Raji (cell line): ENCODE results near the gene SORCS2.

ENCODE experiments used
- POLR2A ChIP-seq: IDR thresholded peaks from 2 replicates; pipeline ENCODE4 v1.6.1; 2011; ENCODE audit warnings: low read depth, low read length, control low read depth; ENCODE audit not compliant: insufficient read depth

SORCS2 gene

DNA sequence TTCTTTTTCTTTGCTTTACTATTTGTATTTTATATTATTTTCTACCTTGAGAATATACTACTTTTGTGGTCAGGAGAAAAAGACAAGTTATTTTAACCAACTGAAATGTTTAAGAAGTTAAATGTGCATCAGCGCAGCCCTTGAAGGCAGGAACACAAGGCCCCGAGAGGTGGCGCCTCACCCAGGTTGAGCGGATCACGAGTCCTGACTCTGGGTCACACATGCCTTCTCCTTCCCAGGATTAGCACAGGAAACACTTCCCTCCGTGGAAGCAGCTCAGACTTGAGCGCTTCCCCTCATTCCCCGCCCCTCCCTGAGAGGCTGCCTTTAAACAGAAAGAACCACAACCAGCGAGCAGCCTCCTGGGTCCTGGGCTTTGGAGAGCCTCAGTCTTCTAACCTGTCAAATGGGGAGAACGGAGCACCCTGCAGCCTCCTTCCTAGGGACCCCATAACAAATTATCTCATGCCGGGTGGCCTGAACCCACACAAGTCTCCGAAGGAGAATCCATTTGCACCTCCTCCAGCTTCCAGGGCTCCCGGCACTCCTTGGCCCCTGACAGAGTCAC, 529.7 kb downstream of the SORCS2 start:
- TF ChIP-seq POLR2A, result no peak

DNA sequence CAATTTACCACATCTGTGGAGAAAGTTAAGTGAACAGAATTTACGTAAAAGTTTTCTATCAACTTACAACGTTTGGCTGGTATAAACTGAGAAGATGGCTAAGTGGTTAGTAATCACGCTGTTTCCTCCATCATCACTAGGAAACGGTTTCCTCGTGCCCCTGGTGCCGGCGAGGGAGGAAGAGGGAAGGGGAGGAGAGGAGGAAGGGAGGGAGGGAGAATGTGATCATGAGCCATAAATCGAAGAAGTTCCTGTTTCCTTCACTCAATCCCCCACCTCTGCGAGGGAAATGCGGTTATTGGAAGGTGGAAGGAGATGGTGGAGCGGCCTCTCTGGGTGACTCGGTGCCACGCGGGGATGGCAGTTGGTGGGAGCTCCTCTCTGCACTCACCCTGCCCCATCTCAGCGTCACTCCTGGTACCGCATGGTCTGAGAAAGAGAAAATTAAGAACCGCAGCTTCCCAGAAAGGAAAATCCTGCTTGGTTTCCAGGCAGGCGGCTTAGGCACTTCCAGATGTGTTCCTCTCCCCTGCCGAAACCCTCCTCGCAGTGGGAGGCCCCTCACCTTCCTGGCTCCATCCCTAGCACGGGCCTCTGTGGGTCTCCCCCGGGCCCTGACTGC, 530.5 kb downstream of the SORCS2 start:
- TF ChIP-seq POLR2A, result no peak

DNA sequence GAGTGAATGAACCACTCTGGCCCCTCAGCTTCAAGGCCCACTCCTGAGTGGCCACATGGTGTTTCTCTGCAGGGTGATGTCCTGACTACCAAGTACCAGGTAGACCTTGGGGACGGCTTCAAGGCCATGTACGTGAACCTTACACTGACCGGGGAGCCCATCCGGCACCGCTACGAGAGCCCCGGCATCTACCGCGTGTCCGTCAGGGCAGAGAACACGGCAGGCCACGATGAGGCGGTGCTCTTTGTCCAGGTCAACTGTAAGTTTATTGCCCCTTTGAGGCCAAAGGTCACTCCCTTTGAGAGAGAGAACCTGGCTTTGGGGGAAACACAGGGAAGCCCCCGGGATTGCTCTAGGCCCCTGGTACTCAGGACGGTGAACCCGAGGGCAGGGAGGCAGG, 531.3 kb downstream of the SORCS2 start:
- no peak for TF ChIP-seq POLR2A

DNA sequence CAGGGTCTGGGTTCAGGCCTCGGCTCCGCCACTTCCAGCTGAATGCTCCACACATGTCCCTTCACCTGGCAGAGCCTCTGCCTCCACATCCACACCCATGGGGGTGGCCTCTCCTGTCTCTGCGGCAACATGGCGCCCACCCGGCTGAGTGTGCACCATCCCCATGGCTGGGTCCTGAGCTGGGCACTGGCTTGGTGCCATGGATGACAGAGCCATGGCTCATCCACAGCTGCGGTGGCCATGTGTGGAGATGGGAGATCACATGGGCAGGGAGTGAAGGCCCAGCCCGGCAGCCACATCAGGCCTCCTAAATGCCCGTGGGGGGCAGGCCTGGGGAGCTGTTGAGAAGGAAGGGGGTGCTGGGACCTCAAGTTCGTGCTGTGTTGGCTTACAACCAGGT, 533.6 kb downstream of the SORCS2 start:
- TF ChIP-seq POLR2A, result no peak

DNA sequence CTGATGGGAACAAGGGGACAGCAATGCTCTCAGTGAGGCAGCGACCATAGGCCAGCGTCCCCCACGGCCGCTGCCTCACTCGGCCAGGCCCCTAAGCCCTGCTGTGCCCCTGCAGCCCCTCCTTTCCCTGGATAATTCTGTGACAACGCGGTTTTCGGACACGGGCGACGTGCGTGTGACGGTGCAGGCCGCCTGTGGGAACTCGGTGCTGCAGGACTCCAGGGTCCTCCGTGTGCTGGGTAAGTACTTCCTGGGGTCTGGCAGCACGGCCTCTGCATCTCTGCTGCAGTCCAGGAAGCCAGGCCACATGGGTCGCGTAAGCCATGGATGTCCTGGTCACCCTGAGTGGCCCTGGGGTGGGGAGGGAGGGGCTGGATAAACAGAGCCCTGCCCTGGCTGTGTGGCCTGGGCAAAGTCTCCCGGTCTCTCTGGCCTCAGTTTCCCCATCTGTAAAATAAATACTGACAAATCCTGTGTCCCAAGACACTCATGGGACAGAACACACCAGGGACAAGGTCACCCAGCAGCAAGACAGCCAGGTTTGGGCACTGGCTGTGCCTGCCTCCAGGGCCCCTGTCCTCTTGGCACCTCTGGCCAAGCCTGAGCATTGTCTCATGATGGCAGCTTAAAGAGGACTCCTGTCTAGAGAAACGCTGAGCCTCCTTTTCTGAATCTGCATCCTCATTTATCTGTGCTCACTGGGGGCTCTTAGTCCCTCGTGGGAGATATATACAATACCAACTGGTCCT, 534.5 kb downstream of the SORCS2 start:
- no peak for TF ChIP-seq POLR2A

DNA sequence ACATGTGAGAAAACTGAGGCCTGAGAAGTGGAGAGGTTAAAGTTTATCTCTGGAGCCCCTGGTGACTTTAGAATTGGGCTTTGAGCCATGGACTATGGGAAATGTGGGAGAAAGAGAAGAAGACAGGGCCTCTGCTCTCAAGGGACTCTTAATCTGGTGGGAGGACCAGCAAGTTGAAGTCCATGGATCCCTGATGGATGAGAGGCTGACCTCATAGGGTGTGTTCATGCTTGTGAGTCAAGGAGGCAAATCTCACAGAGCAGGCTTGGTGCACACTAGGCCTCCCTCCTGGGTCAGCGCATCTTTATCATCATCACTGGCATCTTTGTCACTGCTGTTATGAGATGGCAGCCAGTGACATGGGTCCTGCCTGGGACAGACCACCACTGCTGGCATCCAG, 535.4 kb downstream of the SORCS2 start:
- TF ChIP-seq POLR2A, result no peak

DNA sequence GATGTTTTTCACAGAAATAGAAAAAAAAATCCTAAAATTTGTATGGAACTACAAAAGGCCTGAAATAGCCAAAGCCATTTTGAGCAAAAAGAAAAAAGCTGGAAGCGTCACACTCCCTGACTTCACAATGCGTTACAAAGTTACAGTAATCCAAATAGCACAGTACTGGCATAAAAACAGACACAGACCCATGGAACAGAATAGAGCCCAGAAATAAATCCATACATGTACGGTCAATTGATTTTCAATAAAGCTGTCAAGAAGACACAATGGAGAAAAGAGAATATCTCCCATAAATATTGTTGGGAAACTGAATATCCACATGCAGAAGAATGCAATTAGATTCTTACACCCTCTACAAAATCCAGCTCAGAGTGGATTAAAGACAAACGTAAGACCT, 539.1 kb downstream of the SORCS2 start:
- no peak for TF ChIP-seq POLR2A

DNA sequence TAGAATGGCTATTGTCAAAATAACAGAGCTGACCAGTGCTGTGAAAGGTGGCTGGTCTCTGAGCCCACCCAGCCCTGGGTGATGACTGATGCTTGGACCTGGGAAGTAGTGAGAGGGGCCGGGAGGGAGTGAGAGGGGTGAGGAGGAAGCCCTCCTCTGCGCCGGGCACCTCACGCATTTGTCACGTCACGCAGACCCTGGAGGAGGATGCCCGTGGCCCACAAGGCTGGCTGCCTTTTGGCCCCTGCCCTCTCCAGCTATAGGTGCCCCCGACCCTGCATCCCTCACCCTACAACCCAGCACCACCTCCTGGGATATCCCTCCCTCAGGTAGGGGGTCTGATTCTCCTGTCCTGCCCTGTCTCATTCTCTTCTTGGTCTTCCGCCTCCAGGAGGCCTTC, 539.9 kb downstream of the SORCS2 start:
- TF ChIP-seq POLR2A, result no peak

DNA sequence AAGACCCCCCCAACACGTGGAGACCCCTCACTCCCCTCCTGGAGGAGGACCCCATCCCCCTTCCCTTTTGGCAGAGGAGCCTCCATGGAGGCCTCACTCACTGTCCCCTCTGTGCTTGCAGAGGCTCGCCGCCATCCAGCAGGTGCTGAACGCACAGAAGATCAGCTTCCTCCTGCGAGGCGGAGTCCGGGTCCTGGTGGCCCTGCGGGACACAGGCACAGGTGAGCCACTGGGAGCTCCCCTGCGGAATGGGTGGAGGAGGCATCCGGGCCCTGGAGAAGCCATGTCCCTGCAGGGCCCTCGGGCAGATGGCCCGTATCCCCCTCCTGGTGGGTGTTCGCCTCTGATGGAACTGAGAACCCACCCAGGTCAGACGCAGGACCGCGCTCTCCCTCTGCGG, 540.9 kb downstream of the SORCS2 start:
- TF ChIP-seq POLR2A, result no peak

DNA sequence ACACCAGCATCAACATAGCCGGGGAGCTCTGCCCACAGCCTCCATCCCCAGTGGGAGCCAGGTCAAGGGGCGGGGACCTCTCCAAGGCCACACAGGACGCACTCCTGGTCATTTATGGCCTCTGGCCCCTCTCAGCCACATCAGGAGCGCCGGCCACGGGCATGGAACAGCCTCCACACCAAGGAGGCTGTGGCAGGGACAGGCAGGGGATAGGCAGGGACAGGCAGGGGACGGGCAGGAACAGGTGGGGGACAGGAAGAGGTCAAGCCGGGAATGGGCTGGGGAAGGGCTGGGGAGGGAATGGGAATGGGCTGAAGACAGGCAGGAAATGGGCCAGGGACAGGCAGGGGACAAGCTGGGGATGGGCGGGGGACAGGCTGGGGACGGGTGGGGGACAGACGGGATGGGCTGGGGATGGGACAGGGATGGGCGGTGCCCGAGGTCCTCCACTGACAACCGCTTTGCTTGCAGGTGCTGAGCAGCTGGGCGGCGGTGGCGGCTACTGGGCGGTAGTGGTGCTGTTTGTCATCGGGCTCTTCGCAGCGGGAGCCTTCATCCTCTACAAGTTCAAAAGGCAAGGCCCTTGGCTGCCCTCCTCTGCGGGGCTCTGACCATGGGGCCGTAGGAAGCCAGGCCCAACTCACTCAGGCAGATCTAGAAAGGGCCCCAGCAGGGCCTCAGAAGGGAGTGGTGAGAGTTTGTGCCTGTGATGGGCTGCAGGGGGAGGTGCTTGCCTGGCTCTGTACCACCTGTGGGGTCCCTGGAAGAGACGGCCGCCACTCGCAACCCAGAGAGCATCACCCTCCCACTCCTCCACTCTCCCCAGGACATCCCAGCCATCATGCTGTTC, 541.7 kb downstream of the SORCS2 start:
- TF ChIP-seq POLR2A, result no peak

DNA sequence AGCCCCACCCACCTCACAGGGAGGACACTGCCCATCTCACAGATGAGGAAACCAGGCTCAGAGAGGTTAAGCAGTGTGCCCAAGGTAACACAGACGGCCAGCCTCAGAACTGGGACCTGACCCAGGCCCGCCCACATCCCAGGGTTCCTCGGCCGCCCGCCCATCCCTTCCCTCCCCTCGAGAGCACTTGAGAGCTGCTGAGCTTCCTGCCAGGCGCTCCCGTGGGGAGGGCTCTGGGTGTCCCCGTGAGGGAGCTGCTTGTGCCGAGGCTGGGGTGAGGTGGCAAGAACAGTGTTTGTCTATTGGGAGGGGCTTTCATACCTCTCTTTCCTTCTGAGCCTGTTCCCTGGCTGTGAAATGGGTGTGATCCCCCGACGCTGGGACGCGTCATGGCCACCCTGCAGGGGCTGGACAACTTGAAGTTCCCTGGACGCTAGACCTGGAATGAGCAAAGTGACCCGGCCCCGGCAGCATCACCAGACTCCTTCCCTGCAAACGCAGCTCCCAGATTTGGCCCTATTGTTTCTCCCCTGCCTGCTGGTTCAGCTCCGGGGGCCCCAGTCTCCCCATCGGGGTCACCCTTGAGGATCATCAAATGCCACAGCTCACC, 542.4 kb downstream of the SORCS2 start:
- no peak for TF ChIP-seq POLR2A

DNA sequence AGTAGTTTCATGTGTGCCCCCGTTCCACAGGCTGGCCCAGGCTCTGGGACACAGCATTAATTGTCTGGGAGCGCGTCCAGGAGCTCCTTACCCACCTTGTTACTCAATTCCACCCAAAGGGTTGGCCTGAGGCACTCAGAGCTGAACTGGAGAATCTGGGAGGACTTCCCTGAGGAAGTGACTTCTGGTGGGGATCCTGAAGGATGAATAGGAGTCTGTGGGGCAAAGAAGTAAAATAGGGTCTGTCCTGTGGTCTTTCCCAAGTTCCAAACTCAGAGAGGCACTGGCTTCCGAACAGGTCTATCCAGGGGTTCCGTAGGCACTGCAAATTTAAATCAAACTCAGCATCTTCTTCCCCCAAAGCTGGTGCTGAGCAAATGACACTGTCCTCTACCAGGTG, 543.1 kb downstream of the SORCS2 start:
- no peak for TF ChIP-seq POLR2A

DNA sequence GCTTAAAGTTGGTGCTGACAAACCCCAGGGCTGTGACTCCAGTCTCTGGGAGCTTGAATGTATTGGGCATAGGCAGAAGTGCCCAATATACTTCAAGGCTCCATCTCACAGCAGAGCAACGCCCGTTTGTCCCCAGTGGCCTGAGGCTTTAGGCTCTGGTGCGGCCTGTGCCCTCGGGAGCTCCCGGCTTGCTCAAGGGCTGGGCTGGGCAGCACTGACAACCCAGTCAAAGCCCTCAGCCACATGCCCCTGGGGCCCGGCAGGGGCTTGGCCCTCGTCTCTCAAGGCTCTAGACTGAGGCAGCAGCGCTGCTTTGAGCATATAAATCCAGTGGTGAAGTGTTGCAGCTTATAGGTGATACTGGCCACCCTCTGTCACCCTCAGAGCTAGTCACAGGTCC, 543.6 kb downstream of the SORCS2 start:
- no peak for TF ChIP-seq POLR2A

DNA sequence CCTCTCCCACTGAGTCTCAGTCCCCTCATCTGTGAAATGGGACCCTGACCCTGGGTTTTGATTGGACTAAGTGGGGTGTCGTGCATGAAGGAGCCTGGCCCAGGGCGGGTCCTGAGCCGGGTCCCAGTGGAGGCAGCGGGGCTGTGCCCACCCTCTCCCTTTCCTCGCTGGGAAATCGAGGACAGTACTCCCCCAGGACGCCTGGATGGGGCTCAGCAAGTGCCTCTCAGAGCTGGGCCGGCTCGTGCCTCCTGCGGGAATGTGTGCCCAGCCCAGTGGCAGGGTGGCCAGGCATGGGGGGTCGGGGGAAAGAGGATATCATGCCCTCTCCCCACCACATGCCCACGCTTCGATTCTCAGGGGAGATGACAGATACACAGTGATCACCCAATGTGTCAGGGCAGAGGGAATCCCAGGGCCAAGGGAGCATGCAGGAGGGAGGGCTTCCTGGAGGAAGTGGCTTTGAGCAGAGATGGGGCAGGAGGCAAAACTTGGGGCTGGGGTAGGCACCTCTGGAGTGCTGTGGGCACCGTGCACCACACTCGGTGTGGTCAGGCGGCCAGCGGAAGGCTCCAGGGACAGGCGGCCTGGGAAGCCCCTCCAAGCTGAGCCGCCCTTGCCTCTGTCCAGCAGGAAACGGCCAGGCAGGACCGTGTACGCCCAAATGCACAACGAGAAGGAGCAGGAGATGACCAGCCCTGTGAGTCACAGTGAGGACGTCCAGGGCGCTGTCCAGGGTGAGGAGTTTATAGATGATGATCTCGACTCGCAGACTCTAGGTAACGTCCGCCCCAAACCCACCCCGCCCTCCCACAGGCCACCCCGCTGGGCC, 544.3 kb downstream of the SORCS2 start:
- TF ChIP-seq POLR2A, result no peak
